ENCODE results near the gene PIM3.
A peak's percentile ranks its signal among the peaks of the same experiment; 100 is the strongest.
"Not testable (repeated sequence)": the region's sequence is repeated elsewhere in the genome, so short reads cannot be mapped to it uniquely, and the experiment has no call there.

Gene PIM3

DNA sequence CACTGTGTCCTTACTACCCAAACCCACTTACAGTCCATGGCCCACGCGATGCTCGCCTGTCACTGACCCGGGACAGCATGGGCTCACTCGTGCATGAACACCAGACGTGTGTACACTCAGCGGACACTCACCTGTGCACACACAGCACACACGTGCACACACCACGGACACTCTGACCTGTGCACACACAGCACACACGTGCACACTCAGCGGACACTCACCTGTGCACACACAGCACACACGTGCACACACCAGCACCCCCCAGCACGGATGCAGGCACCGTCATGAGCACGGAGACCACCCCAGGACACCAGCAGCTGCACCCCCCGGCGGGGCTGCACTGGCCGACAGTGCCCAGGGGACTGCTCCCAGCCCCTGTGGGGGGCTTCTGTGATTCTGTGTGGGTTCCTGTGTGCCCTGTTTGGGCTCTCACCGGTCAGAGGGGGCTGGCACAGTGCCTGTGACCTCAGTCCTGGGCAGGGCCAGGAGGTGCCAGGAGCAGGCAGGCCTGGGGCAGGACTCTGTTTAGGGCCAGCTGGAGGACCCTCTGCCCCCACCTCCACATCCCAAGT, 21.9 kb upstream of the PIM3 start:
- Histone ChIP-seq H3K4me3 (ENCODE audit: low read length) (no peak overlapping the region), H3K9me3 (ENCODE audit: control insufficient read depth, low read length) (no peaks in the 10 kb centered on the region), H3K4me1 (ENCODE audit: control insufficient read depth, insufficient read depth, low read length) (peaks cover 50% of the 10 kb centered on the region), H3K9ac (ENCODE audit: low read length) (no peak overlapping the region), H3K36me3 (ENCODE audit: control insufficient read depth, insufficient read depth, low read length) (no peaks in the 10 kb centered on the region), H3K27me3 (ENCODE audit: control insufficient read depth, insufficient read depth, low read length) (no peaks in the 10 kb centered on the region)

- Histone ChIP-seq H3K4me3 (ENCODE audit: low read length) (no peak overlapping the region), H3K9ac (ENCODE audit: low read length) (no peak overlapping the region), H3K27me3 (ENCODE audit: control insufficient read depth, insufficient read depth, low read length) (no peaks in the 10 kb centered on the region), H3K4me1 (ENCODE audit: control insufficient read depth, insufficient read depth, low read length) (peaks cover 49% of the 10 kb centered on the region), H3K9me3 (ENCODE audit: control insufficient read depth, low read length) (no peaks in the 10 kb centered on the region), H3K36me3 (ENCODE audit: control insufficient read depth, insufficient read depth, low read length) (no peaks in the 10 kb centered on the region)
Measured at GRCh38 chr22:49941507-49942316, 18.9 kb upstream of the PIM3 start.

- Histone ChIP-seq H3K4me3 (ENCODE audit: low read length) (no peak overlapping the region), H3K9me3 (ENCODE audit: control insufficient read depth, low read length) (no peaks in the 10 kb centered on the region), H3K27me3 (ENCODE audit: control insufficient read depth, insufficient read depth, low read length) (no peaks in the 10 kb centered on the region), H3K36me3 (ENCODE audit: control insufficient read depth, insufficient read depth, low read length) (no peaks in the 10 kb centered on the region), H3K9ac (ENCODE audit: low read length) (no peak overlapping the region), H3K4me1 (ENCODE audit: control insufficient read depth, insufficient read depth, low read length) (peaks cover 48% of the 10 kb centered on the region)
Measured at GRCh38 chr22:49942565-49943404, 17.8 kb upstream of the PIM3 start.

DNA sequence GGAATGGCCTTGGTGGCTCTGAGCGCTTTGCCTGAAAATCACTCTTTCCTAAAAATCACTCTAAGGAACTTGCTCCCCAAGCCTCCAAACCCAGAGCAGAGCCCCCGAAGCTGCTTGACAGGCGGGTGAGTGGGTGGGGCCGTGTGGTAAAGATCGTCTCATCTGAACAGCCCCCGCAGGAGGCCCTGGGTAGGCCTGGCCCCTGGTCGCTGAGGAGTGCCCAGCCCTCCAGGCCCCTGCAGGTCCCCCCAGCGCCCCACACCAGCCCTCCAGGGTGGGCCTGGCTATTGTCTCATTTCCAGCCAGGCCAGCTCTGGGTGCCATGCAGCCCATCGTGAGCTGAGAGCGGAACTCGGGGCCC, 17.2 kb upstream of the PIM3 start:
- Histone ChIP-seq H3K4me3 (ENCODE audit: low read length) (no peak overlapping the region), H3K9me3 (ENCODE audit: control insufficient read depth, low read length) (no peaks in the 10 kb centered on the region), H3K4me1 (ENCODE audit: control insufficient read depth, insufficient read depth, low read length) (peaks cover 44% of the 10 kb centered on the region), H3K9ac (ENCODE audit: low read length) (no peak overlapping the region), H3K27me3 (ENCODE audit: control insufficient read depth, insufficient read depth, low read length) (no peaks in the 10 kb centered on the region), H3K36me3 (ENCODE audit: control insufficient read depth, insufficient read depth, low read length) (no peaks in the 10 kb centered on the region)

DNA sequence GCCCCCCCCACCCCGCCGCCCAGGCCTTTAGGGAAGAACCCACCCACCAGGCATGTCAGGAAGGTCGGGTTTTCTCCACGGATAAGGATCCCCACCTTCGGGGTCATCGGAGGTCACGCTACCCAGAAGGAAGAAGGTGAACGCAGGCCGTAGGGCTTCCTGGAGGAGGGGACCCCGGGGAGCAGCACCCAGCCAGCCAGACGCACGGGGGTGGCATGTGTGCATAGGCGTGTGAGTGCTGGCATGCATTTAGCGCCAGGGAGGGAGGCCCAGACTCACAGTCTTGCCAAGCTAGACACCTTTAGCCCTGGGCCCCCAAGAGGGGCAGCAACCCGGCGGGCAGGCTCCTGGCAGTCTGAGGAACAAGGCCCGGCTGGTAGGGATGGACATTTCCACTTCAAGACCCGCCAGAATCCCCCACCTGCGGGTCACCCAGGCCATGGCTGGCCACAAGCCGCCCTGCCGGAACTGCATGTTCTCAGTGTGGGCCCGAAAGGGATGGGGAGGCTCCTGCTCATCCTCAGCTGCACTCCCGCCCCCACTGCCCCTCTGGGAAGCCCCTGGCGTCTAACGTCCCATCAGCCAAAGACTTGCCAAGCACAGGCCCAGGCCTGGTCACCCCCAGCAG, 16.7 kb upstream of the PIM3 start:
- no peaks in the 10 kb centered on the region for H3K36me3 ChIP-seq (ENCODE audit: control insufficient read depth, insufficient read depth, low read length)
- no peaks in the 10 kb centered on the region for H3K9me3 ChIP-seq (ENCODE audit: control insufficient read depth, low read length)
- H3K4me3 ChIP-seq (ENCODE audit: low read length): no peak overlapping the region
- H3K27me3 ChIP-seq (ENCODE audit: control insufficient read depth, insufficient read depth, low read length): no peaks in the 10 kb centered on the region
- no peak overlapping the region for H3K9ac ChIP-seq (ENCODE audit: low read length)
- peaks cover 42% of the 10 kb centered on the region for H3K4me1 ChIP-seq (ENCODE audit: control insufficient read depth, insufficient read depth, low read length)

- Histone ChIP-seq H3K27me3 (ENCODE audit: control insufficient read depth, insufficient read depth, low read length) (no peaks in the 10 kb centered on the region), H3K9me3 (ENCODE audit: control insufficient read depth, low read length) (no peaks in the 10 kb centered on the region), H3K4me3 (ENCODE audit: low read length) (no peak overlapping the region)
Measured at GRCh38 chr22:49944399-49944891, 16.1 kb upstream of the PIM3 start.

DNA sequence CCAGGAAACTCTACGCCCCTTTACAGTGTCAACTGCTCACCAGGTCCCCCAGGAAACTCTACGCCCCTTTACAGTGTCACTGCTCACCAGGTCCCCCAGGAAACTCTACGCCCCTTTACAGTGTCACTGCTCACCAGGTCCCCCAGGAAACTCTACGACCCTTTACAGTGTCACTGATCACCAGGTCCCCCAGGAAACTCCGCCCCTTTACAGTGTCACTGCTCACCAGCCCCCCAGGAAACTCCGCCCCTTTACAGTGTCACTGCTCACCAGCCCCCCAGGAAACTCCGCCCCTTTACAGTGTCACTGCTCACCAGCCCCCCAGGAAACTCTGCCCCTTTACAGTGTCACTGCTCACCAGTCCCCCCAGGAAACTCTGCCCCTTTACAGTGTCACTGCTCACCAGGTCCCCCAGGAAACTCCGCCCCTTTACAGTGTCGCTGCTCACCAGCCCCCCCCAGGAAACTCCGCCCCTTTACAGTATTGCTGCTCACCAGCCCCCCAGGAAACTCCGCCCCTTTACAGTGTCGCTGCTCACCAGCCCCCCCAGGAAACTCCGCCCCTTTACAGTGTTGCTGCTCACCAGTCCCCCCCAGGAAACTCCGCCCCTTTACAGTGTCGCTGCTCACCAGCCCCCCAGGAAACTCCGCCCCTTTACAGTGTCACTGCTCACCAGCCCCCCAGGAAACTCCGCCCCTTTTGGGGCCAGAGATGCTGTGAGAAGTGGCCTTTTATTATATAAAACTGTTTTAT, 15.4 kb upstream of the PIM3 start:
- H3K27me3 ChIP-seq (ENCODE audit: control insufficient read depth, insufficient read depth, low read length); H3K9ac ChIP-seq (ENCODE audit: low read length); H3K9me3 ChIP-seq (ENCODE audit: control insufficient read depth, low read length); H3K36me3 ChIP-seq (ENCODE audit: control insufficient read depth, insufficient read depth, low read length); H3K4me3 ChIP-seq (ENCODE audit: low read length): not testable (repeated sequence)
- peaks cover 51% of the 10 kb centered on the region for H3K4me1 ChIP-seq (ENCODE audit: control insufficient read depth, insufficient read depth, low read length)

More at GRCh38 chr22:49944399-49944891, 16.1 kb upstream of the PIM3 start:
- Histone ChIP-seq H3K36me3 (ENCODE audit: control insufficient read depth, insufficient read depth, low read length) (no peaks in the 10 kb centered on the region), H3K4me1 (ENCODE audit: control insufficient read depth, insufficient read depth, low read length) (peaks cover 44% of the 10 kb centered on the region), H3K9ac (ENCODE audit: low read length) (no peak overlapping the region)

DNA sequence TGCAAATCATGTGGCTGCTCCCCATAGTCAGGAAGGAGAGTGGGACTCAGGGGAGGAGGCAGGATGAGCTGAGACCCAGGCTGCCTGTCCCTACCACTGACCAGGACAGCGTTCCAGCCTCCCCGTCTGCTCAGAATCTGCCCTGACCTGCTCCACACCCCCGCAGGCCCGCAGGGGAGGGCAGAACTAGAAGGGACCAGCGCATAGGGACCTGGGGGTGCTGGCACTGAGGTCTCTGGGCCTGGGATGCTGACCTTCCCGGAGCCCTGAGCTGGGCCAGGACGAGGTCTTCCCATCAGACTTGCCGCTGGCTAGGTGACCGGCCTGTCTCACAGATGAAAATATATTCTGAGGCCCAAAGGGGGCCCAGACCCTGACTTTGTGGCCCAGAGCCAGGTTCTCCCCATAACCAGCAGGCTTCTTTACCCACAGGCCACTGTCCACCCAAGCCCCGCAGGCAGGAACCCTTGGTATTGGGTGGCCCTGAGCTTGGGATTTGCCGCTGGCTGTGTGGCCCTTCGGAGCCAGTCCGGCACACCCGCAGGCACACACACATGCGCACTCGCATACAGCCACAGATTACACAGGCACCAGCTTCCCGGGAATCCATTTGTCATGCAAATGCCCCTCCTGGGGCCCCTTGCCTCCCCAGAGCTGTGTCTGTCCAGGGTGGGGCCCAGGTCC, 13.8 kb upstream of the PIM3 start:
- Histone ChIP-seq H3K27me3 (ENCODE audit: control insufficient read depth, insufficient read depth, low read length) (no peaks in the 10 kb centered on the region), H3K9ac (ENCODE audit: low read length) (peak overlapping the region; percentile 90), H3K9me3 (ENCODE audit: control insufficient read depth, low read length) (no peaks in the 10 kb centered on the region), H3K36me3 (ENCODE audit: control insufficient read depth, insufficient read depth, low read length) (no peaks in the 10 kb centered on the region), H3K4me1 (ENCODE audit: control insufficient read depth, insufficient read depth, low read length) (peaks cover 63% of the 10 kb centered on the region), H3K4me3 (ENCODE audit: low read length) (peak overlapping the region; percentile 42)

- Histone ChIP-seq H3K4me3 (ENCODE audit: low read length) (peak overlapping the region; percentile 42), H3K36me3 (ENCODE audit: control insufficient read depth, insufficient read depth, low read length) (no peaks in the 10 kb centered on the region), H3K9ac (ENCODE audit: low read length) (peak overlapping the region; percentile 90), H3K4me1 (ENCODE audit: control insufficient read depth, insufficient read depth, low read length) (peaks cover 67% of the 10 kb centered on the region), H3K9me3 (ENCODE audit: control insufficient read depth, low read length) (no peaks in the 10 kb centered on the region), H3K27me3 (ENCODE audit: control insufficient read depth, insufficient read depth, low read length) (no peaks in the 10 kb centered on the region)
Measured at GRCh38 chr22:49947296-49947622, 13.3 kb upstream of the PIM3 start.

DNA sequence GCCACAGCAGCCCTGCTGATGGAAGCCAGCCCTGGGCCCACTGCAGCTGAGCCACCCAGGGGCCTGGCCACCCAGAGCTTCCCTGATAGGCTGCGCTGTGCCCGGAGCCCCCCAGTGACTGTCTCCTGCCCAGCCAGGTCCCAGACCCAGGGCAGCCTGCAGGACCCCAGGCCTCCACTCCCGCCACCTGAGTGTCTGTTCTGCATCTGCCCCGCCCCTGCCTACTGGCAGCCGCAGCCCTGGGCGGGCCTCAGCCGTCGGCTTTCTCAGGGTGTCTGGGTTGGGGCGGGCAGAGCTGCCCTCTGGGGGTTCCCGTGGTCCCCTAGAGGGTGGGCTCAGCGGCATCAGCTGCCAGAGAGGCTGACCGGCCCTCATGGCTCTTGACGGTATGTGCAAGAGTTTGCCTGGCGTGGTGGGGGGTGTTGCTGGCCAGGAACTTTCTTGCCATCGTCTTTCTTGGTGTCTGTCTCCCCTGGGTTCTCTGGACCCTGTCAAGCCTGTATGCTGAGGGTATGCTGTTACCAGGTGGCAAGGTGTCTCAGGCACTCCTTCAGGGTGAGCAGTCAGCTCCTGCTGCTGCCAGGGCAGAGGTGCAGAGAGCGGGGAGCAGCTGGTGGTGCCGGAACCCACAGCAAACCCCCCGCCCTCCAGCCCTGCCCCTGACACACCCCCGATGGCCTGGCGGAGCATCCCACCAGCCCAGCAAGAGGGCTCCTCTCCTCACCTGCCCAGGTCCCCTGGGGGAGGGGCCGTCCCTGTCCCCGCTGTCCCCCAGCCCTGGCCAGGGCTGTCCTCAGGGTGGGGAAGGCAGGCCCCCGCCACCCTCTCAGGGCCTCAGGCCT, 12.2 kb upstream of the PIM3 start:
- no peaks in the 10 kb centered on the region for H3K36me3 ChIP-seq (ENCODE audit: control insufficient read depth, insufficient read depth, low read length)
- peaks cover 67% of the 10 kb centered on the region for H3K4me1 ChIP-seq (ENCODE audit: control insufficient read depth, insufficient read depth, low read length)
- H3K9ac ChIP-seq (ENCODE audit: low read length): peak overlapping the region; percentile 90
- no peaks in the 10 kb centered on the region for H3K9me3 ChIP-seq (ENCODE audit: control insufficient read depth, low read length)
- H3K27me3 ChIP-seq (ENCODE audit: control insufficient read depth, insufficient read depth, low read length): no peaks in the 10 kb centered on the region
- H3K4me3 ChIP-seq (ENCODE audit: low read length): peak overlapping the region; percentile 42
